K562 (cell line): Measurements from ENCODE around the gene LIX1. TPM values are rescaled to one million over a fixed set of nuclear protein-coding genes. Genes with fewer than 3 reads are reported as not detected.

Experiments used
- MGA ChIP-seq: fragments of 450-650 bp; IDR thresholded peaks from 2 replicates; pipeline ENCODE4 v1.6.1; 2016; ENCODE audit warnings: mild to moderate bottlenecking, moderate library complexity
- polyA plus RNA-seq, 8 experiments: library from polyadenylated mRNA; depleted of rRNA in 4 of 8; stranded (reverse) in 5 of 8; unstranded in 3 of 8; fragments of >200 nt; fragmentation: Nextera tagmentation in 2 of 8; fragmentation: Illumina TruSeq in 1 of 8; extraction: Ambion mirVana in 2 of 8; extraction: Trizol in 1 of 8; gene quantifications; 2 replicates each; pipeline versions ENCODE4 v1.2.1 to v1.2.3, GENCODE V29; 2011 to 2014; ENCODE audit warnings: inconsistent platforms in 1 of 8, missing spikeins in 1 of 8
- total RNA-seq, 7 experiments: library from RNA; depleted of rRNA in 6 of 7; stranded (reverse); fragments of >200 nt in 6 of 7; fragmentation: Illumina TruSeq in 2 of 7; extraction: Trizol in 2 of 7; gene quantifications; 2 replicates each; pipeline versions ENCODE4 v1.2.1 to v1.2.3, GENCODE V29; 2011 to 2021; ENCODE audit warnings: low replicate concordance in 1 of 7
- TF ChIP-seq, protein P1 (sequence below), 2 experiments: fragments of 150-350 bp in 1 of 2; IDR thresholded peaks; 2 replicates each; pipeline ENCODE4 v1.6.1; 2012 to 2016; ENCODE audit warnings: low read depth in 2 of 2, low read length in 2 of 2, mild to moderate bottlenecking in 1 of 2, moderate library complexity in 1 of 2

LIX1 gene
- total and polyA plus RNA-seq, 9 of the 15 experiments (the other 6 are each of a cell fraction or from before 2014, with no cell fraction given) = 0.01 to 0.18 TPM; not detected in 7

GRCh38 chr5:97164846-97165245 is 22.4 kb upstream of the LIX1 start (continued):
- no peak for TF ChIP-seq MGA
- TF ChIP-seq, protein P1, sequence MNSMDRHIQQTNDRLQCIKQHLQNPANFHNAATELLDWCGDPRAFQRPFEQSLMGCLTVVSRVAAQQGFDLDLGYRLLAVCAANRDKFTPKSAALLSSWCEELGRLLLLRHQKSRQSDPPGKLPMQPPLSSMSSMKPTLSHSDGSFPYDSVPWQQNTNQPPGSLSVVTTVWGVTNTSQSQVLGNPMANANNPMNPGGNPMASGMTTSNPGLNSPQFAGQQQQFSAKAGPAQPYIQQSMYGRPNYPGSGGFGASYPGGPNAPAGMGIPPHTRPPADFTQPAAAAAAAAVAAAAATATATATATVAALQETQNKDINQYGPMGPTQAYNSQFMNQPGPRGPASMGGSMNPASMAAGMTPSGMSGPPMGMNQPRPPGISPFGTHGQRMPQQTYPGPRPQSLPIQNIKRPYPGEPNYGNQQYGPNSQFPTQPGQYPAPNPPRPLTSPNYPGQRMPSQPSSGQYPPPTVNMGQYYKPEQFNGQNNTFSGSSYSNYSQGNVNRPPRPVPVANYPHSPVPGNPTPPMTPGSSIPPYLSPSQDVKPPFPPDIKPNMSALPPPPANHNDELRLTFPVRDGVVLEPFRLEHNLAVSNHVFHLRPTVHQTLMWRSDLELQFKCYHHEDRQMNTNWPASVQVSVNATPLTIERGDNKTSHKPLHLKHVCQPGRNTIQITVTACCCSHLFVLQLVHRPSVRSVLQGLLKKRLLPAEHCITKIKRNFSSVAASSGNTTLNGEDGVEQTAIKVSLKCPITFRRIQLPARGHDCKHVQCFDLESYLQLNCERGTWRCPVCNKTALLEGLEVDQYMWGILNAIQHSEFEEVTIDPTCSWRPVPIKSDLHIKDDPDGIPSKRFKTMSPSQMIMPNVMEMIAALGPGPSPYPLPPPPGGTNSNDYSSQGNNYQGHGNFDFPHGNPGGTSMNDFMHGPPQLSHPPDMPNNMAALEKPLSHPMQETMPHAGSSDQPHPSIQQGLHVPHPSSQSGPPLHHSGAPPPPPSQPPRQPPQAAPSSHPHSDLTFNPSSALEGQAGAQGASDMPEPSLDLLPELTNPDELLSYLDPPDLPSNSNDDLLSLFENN (IDR thresholded peaks at IDR 0.05; ENCODE audit: low read depth in 2 of 2, low read length in 2 of 2) = no peak
